GM18502 (cell line): ENCODE data around the gene SAMD13.
A peak's percentile ranks its signal among the peaks of the same experiment; 100 is the strongest.
"Not testable (repeated sequence)": the region's sequence is repeated elsewhere in the genome, so short reads cannot be mapped to it uniquely, and the experiment has no call there.

Source experiments
- ATAC-seq: cut with Tn5 transposase; IDR thresholded peaks from one replicate; pipeline ENCODE4 v1.9.1; 2021; ENCODE audit warnings: mild to moderate bottlenecking; ENCODE audit not compliant: unreplicated experiment, poor library complexity

Gene SAMD13

DNA sequence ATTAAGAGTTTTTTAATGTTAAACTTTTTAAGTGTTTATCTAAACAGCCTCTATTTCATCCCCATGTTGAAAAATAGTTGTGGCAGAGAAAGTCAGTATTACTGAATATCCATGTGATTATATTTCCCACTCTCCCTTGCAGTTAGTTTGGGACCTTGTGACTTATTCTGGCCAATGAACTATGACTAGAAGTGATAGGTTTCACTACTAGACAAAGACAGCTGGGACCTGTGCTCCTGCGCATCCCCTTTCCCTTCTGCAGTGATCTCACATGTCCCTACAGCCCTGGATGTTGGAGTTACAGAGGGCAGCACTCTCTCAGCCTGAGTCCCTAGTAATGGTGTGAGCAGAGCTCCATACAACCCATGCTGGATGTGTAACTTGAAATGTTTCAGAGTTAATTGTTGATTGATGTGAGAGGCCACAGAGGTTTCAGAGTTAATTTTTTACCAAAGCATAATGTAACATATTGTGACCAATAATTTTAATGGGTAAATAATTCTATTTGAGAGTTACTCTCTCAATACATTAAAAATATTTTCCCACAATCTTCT, 18.7 kb upstream of the SAMD13 start:
- no peak for ATAC-seq

DNA sequence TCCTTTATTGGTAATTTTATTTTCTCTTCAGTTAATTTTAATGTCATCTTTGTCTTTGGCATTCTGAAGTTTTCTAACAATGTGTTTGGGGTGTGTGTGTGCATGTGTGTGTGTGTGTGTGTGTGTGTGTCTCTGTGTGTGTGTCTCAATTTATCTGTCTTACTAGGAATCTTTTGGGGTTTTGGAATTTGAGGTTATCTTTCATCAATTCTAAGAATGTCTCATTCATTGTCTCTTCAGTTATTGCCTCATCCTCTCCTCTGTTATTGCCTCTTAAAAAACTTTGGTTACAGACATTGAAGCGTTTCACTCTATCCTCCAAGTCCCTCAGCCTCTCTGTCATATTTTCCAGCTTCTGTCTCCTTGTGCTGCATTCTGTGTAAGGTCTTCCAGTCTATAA, 18.1 kb upstream of the SAMD13 start:
- ATAC-seq: no peak

DNA sequence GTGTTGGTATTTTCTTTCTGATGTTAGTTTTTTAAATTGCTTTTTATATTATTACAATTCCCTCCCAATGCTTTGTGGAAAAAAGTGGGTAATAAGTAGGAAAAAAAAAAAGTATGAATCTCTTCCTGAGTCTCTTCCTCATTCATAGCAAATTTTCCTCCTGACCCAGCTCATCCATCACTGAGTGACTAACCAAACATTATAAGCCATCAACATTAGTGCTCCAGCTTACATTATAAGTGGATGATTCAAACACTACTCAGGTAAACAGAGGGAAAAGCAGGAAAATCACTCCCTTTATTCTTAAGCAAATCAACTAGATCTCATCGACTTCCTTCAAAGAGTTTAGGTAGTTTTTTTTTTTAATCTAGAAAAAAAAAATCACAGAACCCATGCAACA, 15.4 kb upstream of the SAMD13 start:
- ATAC-seq: no peak

DNA sequence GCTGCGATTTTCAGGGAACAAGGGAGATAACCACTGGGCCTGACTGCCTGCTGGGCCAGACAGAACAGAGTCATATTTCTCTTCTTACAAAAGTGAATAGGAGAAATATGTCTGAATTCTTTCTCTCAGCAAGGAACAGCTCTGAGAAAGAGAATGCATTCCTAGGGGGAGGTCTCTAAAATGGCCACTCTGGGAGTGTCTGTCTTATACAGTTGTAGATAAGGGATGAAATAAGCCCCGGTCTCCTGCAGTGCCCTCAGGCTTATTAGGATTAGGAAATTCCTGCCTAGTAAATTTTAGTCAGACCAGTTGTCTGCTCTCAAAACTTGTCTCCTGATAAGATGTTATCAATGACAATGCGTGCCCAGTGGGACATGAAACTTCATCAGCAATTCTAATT, 14.1 kb upstream of the SAMD13 start:
- not testable (repeated sequence) for ATAC-seq

DNA sequence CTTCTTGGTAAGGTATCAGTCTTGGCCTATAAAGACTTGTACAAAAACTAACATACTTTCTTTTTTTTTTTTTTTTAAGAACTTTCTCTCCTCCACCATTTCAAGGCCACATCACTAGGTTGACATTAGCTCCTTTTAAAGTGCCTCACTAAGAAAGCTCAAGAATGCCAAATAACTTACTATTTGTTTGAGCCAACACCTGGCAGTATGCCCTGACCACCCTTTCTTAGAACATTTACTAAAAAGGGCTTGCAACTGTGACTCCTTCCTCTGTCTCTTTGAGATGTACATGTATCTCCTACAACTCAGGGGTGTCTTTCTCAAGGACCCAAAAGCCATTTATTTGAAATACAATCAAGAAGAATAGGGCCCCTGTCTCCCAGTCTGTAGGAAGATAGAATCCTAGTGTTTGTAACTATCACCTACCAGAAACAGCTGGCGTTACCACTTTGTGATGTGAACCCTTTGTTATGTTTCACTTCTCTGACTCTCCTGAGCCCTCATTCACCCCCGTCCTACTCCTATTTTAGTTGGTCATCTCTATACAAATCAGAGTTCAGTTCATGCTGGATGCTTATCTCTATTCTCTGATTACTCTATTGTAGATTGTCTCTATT, 12.2 kb upstream of the SAMD13 start:
- ATAC-seq: no peak

DNA sequence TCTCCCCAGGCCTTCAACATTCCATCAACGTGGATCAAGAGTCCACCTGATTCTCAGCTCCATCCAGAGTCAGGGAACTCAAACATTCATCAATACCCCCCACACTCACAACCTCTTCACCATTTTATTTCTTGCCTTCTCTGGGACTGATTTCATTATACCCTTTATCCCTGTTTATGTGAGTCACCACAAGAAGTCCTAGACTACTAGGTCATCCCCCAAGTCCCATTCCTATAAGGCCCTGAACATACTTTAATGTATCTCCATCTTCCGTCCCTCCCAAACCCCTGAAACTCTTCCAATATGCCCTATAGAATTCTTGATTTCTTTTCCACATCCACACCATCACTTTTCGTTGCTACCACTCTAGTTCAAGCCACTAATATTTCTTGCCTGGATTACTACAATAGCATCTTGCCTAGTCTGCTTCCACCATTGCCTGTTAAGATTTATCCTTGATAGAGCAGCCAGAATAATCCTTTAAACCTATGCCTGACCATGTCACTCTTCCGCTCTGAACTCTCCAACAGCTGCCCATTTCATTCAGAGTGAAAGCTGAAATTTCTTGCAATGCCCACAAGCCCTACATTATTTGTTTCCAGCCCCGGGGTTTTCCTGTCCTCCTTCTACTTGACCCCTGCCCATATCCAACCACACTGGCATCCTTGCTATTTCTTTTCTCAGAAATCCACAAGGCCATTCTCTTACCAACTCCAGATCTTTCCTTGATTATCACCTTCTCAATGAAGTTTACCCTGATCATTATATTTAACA, 9.4 kb upstream of the SAMD13 start:
- ATAC-seq: no peak

DNA sequence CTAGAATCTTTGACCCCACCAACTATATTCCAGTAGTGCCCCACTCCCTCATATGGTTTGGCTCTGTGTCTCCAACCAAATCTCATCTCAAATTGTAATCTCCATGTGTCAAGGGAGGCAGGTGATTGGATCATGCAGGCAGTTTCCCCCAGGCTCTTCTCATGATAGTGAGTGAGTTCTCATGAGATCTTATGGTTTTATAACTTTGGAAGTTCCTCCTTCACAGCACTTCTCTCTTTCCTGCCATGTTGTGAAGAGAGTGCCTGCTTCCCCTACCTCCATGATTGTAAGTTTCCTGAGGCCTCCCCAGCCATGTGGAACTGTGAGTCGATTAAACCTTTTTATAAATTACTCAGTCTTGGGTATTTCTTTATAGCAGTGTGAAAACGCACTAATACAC, 7.7 kb upstream of the SAMD13 start:
- ATAC-seq: no peak

DNA sequence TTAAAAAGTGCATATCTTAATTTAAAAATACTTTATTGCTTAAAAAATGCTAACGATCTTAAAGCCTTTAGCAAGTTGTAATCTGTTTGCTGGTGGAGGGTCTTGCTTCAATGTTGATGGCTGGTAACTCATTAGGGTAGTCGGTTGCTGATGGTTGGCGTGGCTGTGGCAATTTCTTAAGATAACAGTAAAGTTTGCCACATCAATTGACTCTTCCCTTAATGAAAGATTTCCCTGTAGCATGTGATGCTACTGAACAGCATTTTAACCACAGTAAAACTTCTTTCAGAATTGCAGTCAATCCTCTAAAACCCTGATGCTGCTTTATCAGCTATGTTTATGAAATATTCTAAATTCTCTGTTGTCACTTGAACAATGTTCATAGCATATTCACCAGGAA, 6.8 kb upstream of the SAMD13 start:
- ATAC-seq: no peak

DNA sequence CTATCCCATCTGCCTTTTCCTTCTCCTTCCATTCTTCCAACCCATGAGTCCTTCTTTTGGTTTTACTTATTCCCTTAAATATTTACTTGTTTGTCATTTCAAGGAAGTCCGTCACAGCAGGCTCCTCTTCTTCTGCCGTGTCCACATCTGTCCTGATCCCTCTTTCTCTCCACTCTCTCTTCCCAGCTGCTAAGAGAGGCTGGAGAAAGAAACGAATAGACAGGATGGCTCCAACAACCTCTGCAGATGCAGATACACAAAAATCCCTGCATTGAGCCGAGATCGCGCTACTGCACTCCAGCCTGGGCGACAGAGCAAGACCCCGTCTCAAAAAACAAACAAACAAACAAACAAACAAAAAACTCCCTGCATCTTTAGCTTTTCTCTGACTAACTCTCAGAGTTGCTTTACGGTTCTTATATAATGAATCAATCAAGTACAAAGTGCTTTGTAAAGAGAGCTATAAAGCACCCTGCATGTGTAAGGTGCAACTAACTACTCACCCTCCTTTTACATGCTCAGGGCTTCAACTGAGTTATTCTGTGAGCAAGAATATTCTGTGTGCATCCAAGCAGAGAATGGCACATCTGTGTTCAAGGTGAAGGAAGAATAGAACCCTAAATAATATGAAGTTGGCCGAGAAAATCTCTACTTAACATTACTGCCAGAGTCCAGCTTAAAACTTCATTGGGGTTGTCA, 3.8 kb upstream of the SAMD13 start:
- ATAC-seq: no peak

DNA sequence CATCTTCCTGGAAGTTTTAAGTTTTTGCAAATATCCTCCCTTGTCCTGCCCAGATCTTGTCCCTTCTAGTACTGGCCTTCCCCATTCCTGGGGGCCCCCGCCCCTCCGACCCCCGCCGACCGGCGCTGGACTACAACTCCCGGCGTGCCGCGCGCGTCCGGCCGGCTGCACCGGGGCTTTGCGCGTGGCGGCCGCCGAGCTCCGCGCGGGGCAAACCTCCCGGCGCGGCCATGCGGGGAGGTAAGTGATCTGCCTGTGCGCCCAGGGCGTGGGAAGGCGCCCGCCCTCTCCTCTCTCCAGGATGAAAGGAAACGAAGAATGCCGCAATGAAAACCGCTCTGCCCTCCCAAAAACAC, 3.2 kb upstream of the SAMD13 start:
- ATAC-seq: peak; percentile 79

DNA sequence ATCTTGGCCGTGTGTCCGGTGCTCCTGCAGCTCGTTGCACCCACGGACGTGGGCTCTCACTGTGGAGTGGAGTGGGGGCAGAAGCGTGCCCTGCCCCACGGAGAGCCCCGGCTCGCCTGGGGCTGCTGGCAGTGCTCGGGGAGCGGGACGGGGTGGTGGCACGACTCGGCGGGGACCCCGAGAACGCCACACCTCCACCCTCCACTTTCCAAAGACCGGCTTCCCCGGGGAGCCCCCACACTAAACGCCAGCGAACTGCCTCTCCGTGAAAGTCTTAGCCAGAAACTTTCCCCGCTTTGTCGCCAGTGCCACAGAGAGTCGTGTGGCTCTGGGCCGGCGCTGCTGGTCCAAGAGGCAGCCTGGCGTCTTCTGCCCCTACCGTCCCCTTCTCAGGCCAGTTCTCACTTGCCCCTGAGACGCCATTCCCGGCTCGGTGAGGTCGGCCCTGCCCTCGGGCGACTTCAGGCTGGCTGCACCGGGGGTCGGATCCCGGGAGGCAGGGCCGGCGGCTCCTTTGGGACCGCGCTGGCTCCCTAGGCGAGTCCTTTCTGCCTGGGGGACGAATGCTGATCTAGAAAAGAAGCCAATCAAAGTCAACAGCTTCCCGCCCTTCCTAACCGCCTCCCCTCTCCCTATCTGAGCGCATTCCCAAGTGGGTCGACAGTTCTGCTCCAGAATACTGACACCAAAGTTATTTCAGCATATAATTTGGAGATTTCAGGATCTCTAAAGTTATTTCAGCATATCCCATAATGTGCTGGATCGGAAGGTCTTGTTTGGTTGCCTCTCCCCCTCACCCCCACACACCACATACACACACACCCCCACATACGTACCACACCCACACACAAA, 2.6 kb upstream of the SAMD13 start:
- ATAC-seq: peak; percentile 52

DNA sequence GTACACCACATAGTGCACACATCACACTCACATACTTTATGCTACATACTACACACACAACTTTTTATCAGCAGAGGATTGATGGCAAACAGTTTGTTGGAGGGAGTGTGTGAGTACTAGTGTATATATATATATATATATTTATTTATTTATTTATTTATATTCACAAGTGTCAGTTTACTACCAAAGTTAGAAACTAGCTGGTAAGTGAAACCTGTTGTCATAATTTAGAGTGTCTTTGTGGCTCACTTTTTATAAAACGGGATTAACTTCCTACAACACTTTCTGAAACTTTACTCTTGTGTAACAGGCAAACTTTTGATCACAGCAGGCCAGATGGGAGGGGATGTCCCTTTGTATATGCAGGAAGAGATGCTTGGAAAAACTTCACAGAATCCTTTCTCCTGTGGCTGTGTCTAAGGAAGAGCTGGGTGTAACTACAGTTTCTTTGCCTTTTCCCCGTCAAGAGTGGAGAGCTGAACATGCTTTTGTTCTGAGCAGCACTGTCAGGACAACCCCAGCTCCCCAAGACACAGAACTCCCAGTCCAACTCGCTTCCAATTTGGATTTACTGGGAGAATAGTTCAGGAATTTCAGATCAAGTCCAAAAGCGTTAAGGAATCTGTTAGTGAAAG, 1.9 kb upstream of the SAMD13 start:
- no peak for ATAC-seq

DNA sequence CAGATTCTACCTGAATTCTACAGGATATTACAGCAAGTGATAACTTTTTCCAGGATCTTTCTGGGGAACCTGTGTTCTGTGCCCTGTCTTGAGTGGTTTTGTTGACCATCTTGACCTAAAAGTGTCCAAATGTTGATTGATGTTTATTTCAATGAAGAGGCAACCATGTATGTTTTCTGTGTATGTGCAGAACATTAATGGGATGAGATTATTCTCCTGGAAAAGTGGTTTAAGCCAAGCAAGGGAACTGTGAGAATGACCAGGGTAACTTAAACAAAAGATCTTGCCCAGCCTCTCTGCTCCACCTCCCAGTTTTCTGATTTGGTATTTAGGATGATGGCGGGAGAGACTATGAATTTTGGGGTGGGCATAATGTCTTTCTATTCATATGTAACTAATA, 1.0 kb upstream of the SAMD13 start:
- ATAC-seq: no peak

DNA sequence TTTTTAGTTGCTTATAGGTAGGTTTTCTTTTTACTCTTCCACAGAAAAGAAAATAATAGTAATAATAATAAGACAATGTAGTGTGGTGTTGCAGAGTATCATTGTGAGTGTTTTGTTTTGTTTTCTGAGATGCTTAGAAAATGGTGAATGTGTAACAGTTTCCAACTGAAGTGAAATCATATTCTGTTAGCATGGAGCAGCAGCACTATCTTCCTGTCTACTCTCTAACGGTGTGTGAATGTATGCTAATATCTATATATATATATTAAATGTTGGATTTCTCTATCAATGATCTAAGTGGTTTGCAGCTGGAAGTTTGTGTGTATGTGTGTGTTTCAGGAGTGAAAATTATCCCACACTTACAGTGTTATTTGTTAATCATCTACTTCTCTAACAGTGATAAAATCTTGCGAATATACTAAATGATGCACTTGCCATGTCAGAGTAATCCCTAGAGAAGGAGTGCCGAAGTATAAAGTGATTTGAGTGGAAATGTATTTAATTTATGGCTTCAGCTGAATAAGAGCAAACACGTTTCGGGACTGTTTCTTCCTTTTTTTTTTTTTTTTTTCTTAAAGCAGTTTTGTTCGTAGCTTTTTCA, 377 bp downstream of the SAMD13 start:
- ATAC-seq: no peak

DNA sequence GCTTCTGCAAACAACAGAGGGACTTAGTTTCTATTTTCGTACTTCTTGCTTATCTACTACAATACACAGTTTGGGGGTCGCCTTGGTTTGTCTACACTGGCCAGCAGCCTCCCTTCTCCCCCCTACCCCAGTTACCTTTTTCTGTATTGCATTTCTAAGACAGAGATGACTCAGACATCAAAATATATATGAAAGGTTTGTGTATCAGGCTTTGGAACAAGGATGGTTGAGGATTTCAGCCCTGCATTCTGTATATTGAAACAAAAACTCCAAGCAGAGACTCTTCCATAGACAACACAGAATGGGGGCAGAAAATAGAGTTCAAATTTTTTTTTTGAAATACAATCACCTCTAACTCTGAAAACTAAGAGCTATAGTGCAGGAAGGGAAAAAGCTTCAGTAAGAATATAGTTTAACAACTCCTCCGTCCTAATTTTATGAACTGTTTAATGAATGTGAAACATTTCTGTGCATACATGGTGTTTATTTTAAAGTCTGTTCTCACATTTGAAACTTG, 1.9 kb downstream of the SAMD13 start:
- no peak for ATAC-seq

DNA sequence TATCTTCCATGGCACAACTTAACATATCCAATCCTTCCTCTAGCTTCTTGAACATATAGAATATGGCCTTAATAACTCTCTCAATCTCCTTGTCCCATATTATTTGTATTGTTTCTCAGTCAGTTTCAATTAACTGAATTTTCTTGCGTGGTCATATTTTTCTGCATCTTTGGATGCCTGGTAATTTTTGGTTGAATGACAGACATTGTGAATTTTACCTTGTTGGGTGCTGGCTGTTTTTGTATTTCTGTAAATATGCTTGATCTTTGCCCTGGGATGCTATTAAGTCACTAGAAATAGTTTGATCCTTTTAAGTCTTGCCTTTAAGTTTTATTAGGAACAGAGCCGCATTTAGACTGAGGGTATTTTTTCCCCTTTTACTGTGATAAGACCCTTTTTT, 5.9 kb downstream of the SAMD13 start:
- ATAC-seq: no peak

DNA sequence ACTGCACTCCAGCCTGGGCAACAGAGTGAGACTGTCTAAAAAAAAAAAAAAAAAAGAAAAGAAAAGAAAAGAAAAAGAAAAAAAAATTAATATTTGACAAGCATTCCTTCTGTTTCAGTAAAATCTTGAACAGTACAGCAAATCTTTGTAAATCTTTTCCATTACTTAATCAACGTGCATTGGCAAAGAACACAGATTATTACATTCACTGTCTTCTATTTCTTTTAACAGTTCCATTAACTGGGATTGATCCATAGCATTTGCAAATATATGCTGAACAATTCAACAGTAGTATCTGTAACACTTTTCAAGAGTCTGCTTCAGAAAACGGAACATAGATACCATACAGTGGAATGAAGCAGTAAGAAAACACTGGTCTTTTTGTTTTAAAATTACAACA, 9.8 kb downstream of the SAMD13 start:
- ATAC-seq: no peak

DNA sequence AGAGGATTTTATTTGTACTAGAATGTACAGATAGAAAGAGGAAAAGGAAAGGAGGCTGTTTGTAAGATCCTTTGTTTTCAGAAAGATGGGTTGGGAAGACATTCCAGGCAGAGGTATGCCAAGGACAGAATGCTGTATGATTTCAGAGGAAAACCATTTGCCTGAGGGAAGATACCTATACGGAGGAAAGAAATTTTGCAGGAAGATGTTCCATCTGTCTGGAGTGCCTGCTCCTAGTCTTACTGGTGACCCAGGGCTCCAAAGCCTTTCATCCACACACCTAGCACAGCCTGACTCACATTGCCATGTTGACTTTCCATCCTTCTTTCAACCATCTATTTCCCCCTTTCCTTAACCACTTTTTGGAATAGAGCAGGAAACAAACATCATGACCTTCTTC, 18.2 kb downstream of the SAMD13 start:
- no peak for ATAC-seq

DNA sequence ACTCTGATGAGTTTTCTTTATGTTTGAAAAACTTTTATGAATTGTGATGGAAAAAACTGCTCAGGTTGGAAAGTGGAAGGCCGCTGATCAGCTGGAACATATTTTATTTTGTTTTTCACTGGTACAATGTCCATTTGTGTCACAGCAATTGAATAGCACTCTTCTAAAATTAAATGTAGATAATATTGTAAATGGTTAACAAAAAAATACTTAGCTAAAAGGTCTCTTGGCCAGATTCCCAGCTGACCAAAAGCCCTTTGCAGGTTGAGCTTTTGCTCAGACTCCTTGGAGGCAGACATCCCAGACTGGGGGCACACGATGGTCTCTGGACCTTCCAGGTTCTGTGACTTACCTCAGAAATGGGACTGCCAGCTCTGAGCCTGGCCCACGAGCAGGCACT, 26.3 kb downstream of the SAMD13 start:
- no peak for ATAC-seq
